ENCODE results near the gene KCNJ14.

GRCh38 chr19:48477698-48478338, 22.4 kb downstream of the KCNJ14 start:
- TF ChIP-seq POLR2A (IDR thresholded peaks at IDR 0.05; ENCODE audit: low read depth) (no peak), CTCF (IDR thresholded peaks at IDR 0.05) (no peak), POLR2AphosphoS5 (IDR thresholded peaks at IDR 0.05) (no peak)
